ENCODE results near the gene CES3.

Gene CES3

DNA sequence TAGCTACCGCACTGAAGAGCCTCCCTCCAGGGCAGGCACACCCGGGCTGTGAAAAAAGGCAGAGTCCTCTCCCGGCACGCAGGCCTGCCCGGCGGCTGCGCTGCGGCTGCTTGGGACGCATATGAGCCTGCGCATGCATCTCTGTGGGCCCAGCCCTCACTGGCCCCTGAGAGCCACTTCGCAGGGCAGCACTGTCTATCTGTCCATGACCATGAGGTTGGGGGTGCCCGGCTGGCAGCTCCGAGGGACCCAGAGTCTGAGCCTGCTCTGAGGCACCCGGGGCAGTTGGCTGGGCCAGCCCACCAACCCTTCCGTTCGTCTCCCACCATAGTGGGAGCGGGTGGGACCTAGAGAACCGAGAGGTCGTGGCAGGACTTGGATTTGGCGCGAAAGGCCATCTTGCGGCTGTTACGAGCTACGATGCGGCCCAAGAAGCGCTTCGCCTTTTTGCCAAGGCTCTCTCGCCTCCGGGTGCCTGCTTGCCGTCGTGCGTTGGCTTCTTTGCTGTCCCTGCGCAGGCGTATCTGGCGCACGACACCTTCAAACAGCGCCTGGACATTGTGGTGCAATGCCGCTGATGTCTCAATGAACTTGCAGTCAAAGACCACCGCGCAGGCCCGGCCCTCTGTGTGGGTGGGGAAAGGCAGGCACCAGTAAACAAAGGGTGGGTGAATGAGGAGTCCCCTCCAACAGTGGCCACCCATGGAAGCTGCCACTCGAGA, 39.2 kb upstream of the CES3 start:
- Histone ChIP-seq H3K27me3 (ENCODE audit: insufficient read depth, insufficient read length) (peaks cover 46% of the 10 kb centered on the region), H3K4me1 (ENCODE audit: insufficient read depth, insufficient read length) (peaks cover 24% of the 10 kb centered on the region), H3K9me3 (ENCODE audit: insufficient read depth, low read length) (no peaks in the 10 kb centered on the region), H3K36me3 (ENCODE audit: insufficient read depth, insufficient read length, low read length) (peaks cover 16% of the 10 kb centered on the region), H3K9ac (ENCODE audit: insufficient read length, low read depth) (peak overlapping the region; percentile 8), H3K4me3 (ENCODE audit: insufficient read length, low read depth) (no peak overlapping the region)
- TF ChIP-seq YY1 (IDR thresholded peaks at IDR 0.05; ENCODE audit: insufficient read depth, insufficient read length): no peak
- no peak for TF ChIP-seq SUZ12 (IDR thresholded peaks at IDR 0.05; ENCODE audit: extremely low read depth, insufficient read depth, insufficient read length)
- no peak for TF ChIP-seq ZNF274 (IDR thresholded peaks at IDR 0.05; ENCODE audit: low read depth, low read length)
- no peak for DNase-seq (ENCODE audit: low read depth, low spot score)

DNA sequence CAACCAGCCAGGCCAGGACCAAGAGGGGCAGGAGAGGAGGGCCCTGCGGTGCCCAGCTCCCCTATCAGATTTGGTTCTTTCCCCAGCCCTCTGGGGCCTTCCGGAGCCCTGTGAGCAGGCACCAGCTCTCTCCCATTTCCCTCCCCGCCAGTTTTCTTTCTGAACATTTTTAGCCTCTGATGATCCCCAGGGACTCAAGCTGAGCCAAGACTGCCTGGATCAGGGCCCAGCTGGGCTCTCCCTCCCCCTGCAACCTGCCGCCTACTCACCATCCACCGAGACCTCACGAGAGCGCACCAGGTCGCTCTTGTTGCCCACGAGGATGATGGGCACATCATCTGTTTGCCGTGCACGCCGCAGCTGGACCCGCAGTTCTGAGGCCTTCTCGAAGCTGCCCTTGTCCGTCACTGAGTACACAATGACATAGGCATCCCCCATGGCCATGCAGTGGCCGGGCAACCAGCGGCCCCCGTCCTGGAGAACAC, 37.8 kb upstream of the CES3 start:
- H3K9me3 ChIP-seq (ENCODE audit: insufficient read depth, low read length): no peaks in the 10 kb centered on the region
- TF ChIP-seq SUZ12 (IDR thresholded peaks at IDR 0.05; ENCODE audit: extremely low read depth, insufficient read depth, insufficient read length) (no peak), YY1 (IDR thresholded peaks at IDR 0.05; ENCODE audit: insufficient read depth, insufficient read length) (no peak), ZNF274 (IDR thresholded peaks at IDR 0.05; ENCODE audit: low read depth, low read length) (no peak)
- H3K4me3 ChIP-seq (ENCODE audit: insufficient read length, low read depth): no peak overlapping the region
- H3K4me1 ChIP-seq (ENCODE audit: insufficient read depth, insufficient read length): peaks cover 36% of the 10 kb centered on the region
- peaks cover 16% of the 10 kb centered on the region for H3K36me3 ChIP-seq (ENCODE audit: insufficient read depth, insufficient read length, low read length)
- peaks cover 51% of the 10 kb centered on the region for H3K27me3 ChIP-seq (ENCODE audit: insufficient read depth, insufficient read length)
- DNase-seq (ENCODE audit: low read depth, low spot score): no peak
- H3K9ac ChIP-seq (ENCODE audit: insufficient read length, low read depth): no peak overlapping the region

DNA sequence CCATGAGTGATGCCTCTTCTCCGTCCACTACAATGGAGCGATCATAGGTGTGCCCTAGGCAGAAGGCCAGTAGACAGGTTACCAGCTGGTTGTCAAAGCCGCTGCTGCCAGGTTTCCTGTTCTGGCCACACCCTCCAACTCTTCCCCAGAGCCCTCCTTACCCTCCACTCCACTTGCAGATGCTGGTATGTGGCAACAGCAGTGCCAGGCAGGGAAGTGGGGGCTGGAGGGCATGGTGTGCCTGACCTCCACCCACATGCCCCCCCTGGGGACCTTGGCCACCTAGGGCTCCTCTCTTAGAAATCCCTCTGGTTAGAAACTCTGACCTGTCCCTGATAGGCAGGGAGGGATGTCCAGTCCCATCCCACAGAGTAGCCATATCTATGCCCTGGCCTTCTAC, 37.2 kb upstream of the CES3 start:
- TF ChIP-seq ZNF274 (IDR thresholded peaks at IDR 0.05; ENCODE audit: low read depth, low read length) (no peak), SUZ12 (IDR thresholded peaks at IDR 0.05; ENCODE audit: extremely low read depth, insufficient read depth, insufficient read length) (no peak), YY1 (IDR thresholded peaks at IDR 0.05; ENCODE audit: insufficient read depth, insufficient read length) (no peak)
- peaks cover 35% of the 10 kb centered on the region for H3K4me1 ChIP-seq (ENCODE audit: insufficient read depth, insufficient read length)

DNA sequence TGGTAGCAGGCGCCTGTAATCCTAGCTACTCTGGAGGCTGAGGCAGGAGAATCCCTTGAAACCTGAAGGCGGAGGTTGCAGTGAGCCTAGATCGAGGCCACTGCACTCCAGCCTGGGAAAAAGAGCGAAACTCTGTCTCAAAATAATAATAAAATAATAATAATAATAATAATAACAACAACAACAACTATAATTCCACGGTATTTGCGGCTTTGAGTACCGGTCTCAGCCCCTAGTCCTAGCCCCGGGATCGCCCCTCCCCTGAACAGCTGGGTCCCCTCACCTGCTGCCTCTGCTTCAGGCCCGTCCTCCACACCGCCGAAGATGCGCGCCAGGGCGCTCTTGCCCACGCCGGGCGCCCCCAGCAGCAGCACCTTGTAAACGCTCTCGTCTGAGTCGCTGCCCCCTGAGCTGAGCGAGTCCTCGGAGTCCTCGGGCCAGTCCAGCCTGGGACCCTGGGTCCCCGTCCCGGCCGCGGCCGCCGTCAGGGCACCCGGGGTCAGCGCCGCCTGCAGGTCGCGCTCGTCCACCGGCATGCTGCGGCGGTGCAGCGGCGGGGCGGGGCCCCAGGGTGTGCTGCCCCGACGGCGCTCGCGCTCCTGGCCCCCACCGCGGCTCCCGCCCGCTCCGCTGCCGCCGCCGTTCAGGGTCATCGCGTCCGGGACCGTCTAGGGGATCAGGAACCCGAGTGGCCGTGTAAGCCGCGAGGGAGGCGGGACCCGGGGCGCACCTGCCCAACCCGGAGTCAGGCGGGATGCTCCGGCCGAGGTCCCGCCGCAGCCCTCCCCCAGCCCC, 36.3 kb upstream of the CES3 start:
- TF ChIP-seq SUZ12 (IDR thresholded peaks at IDR 0.05; ENCODE audit: extremely low read depth, insufficient read depth, insufficient read length) (no peak), YY1 (IDR thresholded peaks at IDR 0.05; ENCODE audit: insufficient read depth, insufficient read length) (no peak), ZNF274 (IDR thresholded peaks at IDR 0.05; ENCODE audit: low read depth, low read length) (no peak)
- Histone ChIP-seq H3K27me3 (ENCODE audit: insufficient read depth, insufficient read length) (peaks cover 50% of the 10 kb centered on the region), H3K4me1 (ENCODE audit: insufficient read depth, insufficient read length) (peaks cover 33% of the 10 kb centered on the region), H3K9ac (ENCODE audit: insufficient read length, low read depth) (peak overlapping the region; percentile 54), H3K36me3 (ENCODE audit: insufficient read depth, insufficient read length, low read length) (peaks cover 16% of the 10 kb centered on the region), H3K4me3 (ENCODE audit: insufficient read length, low read depth) (peak overlapping the region; percentile 53), H3K9me3 (ENCODE audit: insufficient read depth, low read length) (no peaks in the 10 kb centered on the region)
- no peak for DNase-seq (ENCODE audit: low read depth, low spot score)

More for the DNA sequence above, 37.2 kb upstream of the CES3 start:
- Histone ChIP-seq H3K9me3 (ENCODE audit: insufficient read depth, low read length) (no peaks in the 10 kb centered on the region), H3K4me3 (ENCODE audit: insufficient read length, low read depth) (no peak overlapping the region), H3K36me3 (ENCODE audit: insufficient read depth, insufficient read length, low read length) (peaks cover 16% of the 10 kb centered on the region), H3K27me3 (ENCODE audit: insufficient read depth, insufficient read length) (peaks cover 51% of the 10 kb centered on the region), H3K9ac (ENCODE audit: insufficient read length, low read depth) (no peak overlapping the region)
- no peak for DNase-seq (ENCODE audit: low read depth, low spot score)

DNA sequence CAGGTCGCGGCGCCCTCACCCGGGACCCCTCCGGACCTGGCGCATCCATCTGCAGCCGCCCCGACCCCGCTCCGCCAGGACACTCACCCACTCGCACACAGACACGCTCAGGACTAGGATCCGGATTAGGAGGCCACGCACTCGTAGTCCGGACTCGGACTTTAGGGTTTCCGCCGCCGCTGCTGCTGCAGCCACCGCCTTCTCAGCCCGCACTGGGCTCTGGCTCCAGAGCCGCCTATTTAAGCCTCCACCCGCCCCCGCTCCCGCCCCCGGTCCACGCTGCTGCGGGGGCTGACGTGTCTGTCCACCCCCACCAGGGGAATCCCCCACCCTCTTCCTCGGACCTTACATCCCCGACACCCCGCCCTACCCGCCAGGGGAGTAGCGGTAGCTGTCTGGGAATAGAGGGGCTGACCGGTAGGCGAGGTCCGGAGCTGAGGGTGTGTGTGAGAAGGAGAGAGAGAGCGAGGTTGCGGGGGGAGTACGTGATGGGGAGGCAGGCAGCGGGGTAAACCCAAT, 35.7 kb upstream of the CES3 start, which contains the start of gene RRAD:
Gene RRAD (minus strand): TSS at position 214 of the 519 bp plus-strand sequence. CDS start 356 bp downstream, outside the sequence.
- DNase-seq (ENCODE audit: low read depth, low spot score): no peak
- peak; percentile 77 for TF ChIP-seq SUZ12 (IDR thresholded peaks at IDR 0.05; ENCODE audit: extremely low read depth, insufficient read depth, insufficient read length)
- no peak for TF ChIP-seq ZNF274 (IDR thresholded peaks at IDR 0.05; ENCODE audit: low read depth, low read length)
- peak within 1 kb of the TSS; percentile 54 for H3K9ac ChIP-seq (ENCODE audit: insufficient read length, low read depth)
- no peaks in the 10 kb centered on the region for H3K9me3 ChIP-seq (ENCODE audit: insufficient read depth, low read length)
- peaks cover 16% of the 10 kb centered on the region for H3K36me3 ChIP-seq (ENCODE audit: insufficient read depth, insufficient read length, low read length)
- H3K27me3 ChIP-seq (ENCODE audit: insufficient read depth, insufficient read length): peaks cover 46% of the 10 kb centered on the region
- H3K4me3 ChIP-seq (ENCODE audit: insufficient read length, low read depth): peak within 1 kb of the TSS; percentile 53
- peaks cover 27% of the 10 kb centered on the region for H3K4me1 ChIP-seq (ENCODE audit: insufficient read depth, insufficient read length)

DNA sequence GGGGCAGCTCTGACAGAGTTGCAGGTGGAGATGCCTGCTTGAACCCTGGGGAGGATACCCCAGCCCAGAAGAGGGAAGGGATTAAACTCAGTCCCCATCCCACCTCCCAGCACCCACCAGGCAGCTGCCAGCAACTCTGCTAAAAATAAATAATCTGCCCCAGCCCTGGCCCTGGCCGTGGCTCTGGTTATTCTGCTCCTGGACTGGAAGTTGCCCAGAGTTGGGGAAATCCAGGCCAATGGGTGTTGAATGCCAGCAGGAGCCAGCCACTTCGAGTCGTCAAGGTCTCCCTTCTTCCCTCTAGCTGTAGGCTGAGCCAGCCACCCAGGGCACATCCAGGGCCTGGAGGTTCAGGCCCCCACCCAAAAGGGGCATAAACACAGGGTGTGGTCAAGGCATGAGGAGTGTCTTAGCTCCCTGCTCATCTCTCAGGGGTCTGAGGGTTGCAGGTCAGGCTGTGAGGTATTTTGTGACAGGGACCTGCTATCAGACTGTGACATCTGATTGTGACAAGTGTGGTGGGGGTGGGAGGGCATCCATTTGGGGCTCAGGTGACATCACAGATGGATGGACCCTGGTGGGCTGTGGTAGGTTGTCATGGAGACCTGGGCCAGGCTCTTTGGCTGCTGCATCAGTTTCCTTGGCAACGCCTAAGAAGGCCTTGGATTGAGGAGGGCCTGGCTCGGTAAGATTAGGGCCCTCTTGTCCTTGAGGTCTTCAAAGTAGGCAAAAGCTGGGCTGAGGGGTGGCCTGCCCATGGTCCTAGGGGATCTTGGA, 34.7 kb upstream of the CES3 start:
- Histone ChIP-seq H3K4me3 (ENCODE audit: insufficient read length, low read depth) (no peak overlapping the region), H3K4me1 (ENCODE audit: insufficient read depth, insufficient read length) (peaks cover 27% of the 10 kb centered on the region), H3K9me3 (ENCODE audit: insufficient read depth, low read length) (no peaks in the 10 kb centered on the region), H3K9ac (ENCODE audit: insufficient read length, low read depth) (no peak overlapping the region), H3K36me3 (ENCODE audit: insufficient read depth, insufficient read length, low read length) (peaks cover 18% of the 10 kb centered on the region), H3K27me3 (ENCODE audit: insufficient read depth, insufficient read length) (peaks cover 46% of the 10 kb centered on the region)
- DNase-seq (ENCODE audit: low read depth, low spot score): no peak
- TF ChIP-seq YY1 (IDR thresholded peaks at IDR 0.05; ENCODE audit: insufficient read depth, insufficient read length): no peak
- TF ChIP-seq SUZ12 (IDR thresholded peaks at IDR 0.05; ENCODE audit: extremely low read depth, insufficient read depth, insufficient read length): no peak
- no peak for TF ChIP-seq ZNF274 (IDR thresholded peaks at IDR 0.05; ENCODE audit: low read depth, low read length)
